Stimulated activated naive CD4-positive, alpha-beta T cell (primary cell): ENCODE results near the gene PPID.
"Not testable (repeated sequence)": the region's sequence is repeated elsewhere in the genome, so short reads cannot be mapped to it uniquely, and the experiment has no call there.

ENCODE experiments used
- DNase-seq, 6 experiments: peaks; one replicate each; lab custom pipeline; 2025; lab: John Stamatoyannopoulos, UW

Gene PPID

GRCh38 chr4:158729716-158730559 is 6.7 kb upstream of the PPID start:
- DNase-seq, result peak; percentile 2 to 60 (median 18)

GRCh38 chr4:158728236-158728635 is 5.0 kb upstream of the PPID start:
- no peak for DNase-seq

GRCh38 chr4:158726633-158727032 is 3.4 kb upstream of the PPID start:
- no peak for DNase-seq

GRCh38 chr4:158724637-158725036 is 1.4 kb upstream of the PPID start:
- DNase-seq, result no peak

GRCh38 chr4:158722291-158722916 is 792 bp downstream of the PPID start:
- peak in 2 of 6 experiments; percentile 27 to 56 for DNase-seq

- no peak for DNase-seq
Measured at GRCh38 chr4:158721680-158722079, 1.5 kb downstream of the PPID start.

GRCh38 chr4:158715802-158716201 is 7.4 kb downstream of the PPID start:
- no peak for DNase-seq

GRCh38 chr4:158714937-158715336 is 8.3 kb downstream of the PPID start:
- no peak for DNase-seq

GRCh38 chr4:158712622-158713021 is 10.6 kb downstream of the PPID start:
- DNase-seq, result not testable (repeated sequence)

- no peak for DNase-seq
Measured at GRCh38 chr4:158710814-158711213, 12.4 kb downstream of the PPID start.

- no peak for DNase-seq
Measured at GRCh38 chr4:158704274-158704673, 18.9 kb downstream of the PPID start.

- DNase-seq, result no peak
Measured at GRCh38 chr4:158688813-158689212, 34.4 kb downstream of the PPID start.

- no peak for DNase-seq
Measured at GRCh38 chr4:158682066-158682465, 41.1 kb downstream of the PPID start.

GRCh38 chr4:158681629-158682028 is 41.6 kb downstream of the PPID start:
- DNase-seq, result no peak

GRCh38 chr4:158678767-158679166 is 44.4 kb downstream of the PPID start:
- no peak for DNase-seq

GRCh38 chr4:158676076-158676475 is 47.1 kb downstream of the PPID start:
- no peak for DNase-seq

GRCh38 chr4:158673633-158674032 is 49.6 kb downstream of the PPID start:
- DNase-seq, result no peak

GRCh38 chr4:158671915-158672806 is 51.0 kb downstream of the PPID start, which contains the start of gene ETFDH:
ETFDH (plus strand) TSS chr4:158672296; CDS start chr4:158672457, 161 bp downstream.
- peak; percentile 96 to 99 (median 98) for DNase-seq

GRCh38 chr4:158671665-158671914 is 51.6 kb downstream of the PPID start, which contains the start of gene C4orf46:
C4orf46 (minus strand) TSS chr4:158671887; CDS start chr4:158671801, 86 bp downstream.
- no peak for DNase-seq

GRCh38 chr4:158670975-158671664 is 52.1 kb downstream of the PPID start:
- peak; percentile 41 to 67 (median 56) for DNase-seq

- no peak for DNase-seq
Measured at GRCh38 chr4:158669310-158669709, 53.9 kb downstream of the PPID start.
